ENCODE results near the gene SULT1A1.

SULT1A1 gene

DNA sequence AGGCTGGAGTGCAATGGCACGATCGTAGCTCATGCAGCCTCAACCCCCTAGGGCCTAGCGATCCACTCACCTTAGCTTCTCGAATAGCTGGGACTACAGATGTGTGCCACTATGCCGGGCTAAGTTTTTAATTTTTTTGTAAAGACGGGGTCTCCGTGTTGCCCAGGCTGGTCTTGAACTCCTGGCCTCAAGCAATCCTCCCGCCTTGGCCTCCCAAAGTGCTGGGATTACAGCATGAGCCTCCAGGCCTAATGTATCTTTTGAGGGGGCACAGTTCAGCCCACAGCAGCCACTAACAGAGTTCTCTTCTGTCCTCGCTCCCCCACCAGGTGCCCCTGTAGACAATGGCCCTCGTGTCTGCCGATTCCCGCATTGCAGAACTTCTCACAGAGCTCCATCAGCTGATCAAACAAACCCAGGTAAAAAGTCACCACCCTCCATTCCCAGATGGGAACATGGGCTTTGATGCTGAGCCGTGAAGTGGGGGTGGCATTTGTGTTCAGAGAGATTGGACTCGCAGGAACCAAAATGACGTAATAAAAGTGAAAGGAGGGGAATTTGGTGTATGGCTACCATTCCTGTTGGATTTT, 29.0 kb downstream of the SULT1A1 start:
- H3K4me3 ChIP-seq (ENCODE audit: low read length) = no peak overlapping the region
- DNase-seq (ENCODE audit: low read depth) = no peak
- no peak for TF ChIP-seq CTCF (conservative IDR thresholded peaks at IDR 0.05; ENCODE audit: low read depth, low read length)

DNA sequence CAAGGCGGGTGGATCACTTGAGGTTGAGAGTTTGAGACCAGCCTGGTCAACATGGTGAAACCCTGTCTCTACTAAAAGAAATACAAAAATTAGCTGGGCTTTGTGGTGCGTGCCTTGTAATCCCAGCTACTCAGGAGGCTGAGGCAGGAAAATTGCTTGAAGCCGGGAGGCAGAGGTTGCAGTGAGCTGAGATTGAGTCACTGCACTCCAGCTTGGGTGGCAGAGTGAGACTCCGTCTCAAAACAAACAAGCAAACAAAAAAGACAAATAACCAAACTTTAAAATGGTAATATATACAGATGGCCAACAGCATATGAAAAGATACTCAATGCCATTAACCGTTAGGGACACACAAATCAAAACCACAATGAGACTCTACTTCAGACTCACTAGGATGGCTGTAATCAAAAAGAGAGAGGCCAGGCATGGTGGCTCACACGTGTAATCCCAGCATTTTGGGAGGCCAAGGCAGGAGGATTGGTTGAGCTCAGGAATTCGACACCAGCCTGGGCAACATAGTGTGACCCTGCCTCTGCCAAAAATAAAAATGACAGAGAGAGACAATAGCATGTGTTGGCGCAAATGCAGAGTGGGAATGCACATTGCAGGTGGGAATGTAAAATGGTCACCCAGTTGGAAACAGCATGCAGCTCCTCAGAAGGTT, 34.3 kb downstream of the SULT1A1 start:
- no peak for DNase-seq (ENCODE audit: low read depth)
- no peak overlapping the region for H3K4me3 ChIP-seq (ENCODE audit: low read length)
- no peak for TF ChIP-seq CTCF (conservative IDR thresholded peaks at IDR 0.05; ENCODE audit: low read depth, low read length)

DNA sequence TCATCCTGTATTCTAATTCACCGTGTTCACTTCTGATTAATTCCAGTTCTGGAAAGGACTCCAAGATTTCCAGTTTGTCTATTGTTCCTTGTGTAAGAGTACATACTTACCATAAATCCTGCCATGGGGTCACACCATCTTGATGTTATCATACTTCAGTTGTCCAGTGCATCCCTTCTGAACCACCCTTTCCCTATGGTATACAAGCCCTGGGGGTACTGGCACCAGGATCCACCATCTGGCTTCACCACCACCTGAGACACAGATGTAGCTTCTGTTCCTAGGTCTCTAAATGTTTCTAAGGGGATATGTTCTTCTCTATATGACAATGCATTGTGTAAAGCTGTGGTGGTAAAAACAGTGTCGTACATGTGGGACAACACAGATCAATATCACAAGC, 34.9 kb downstream of the SULT1A1 start:
- DNase-seq (ENCODE audit: low read depth) = no peak
- TF ChIP-seq CTCF (conservative IDR thresholded peaks at IDR 0.05; ENCODE audit: low read depth, low read length) = no peak
- H3K4me3 ChIP-seq (ENCODE audit: low read length) = no peak overlapping the region

GRCh38 chr16:28573738-28574718, 35.8 kb downstream of the SULT1A1 start:
- no peak for TF ChIP-seq CTCF (conservative IDR thresholded peaks at IDR 0.05; ENCODE audit: low read depth, low read length)
- DNase-seq (ENCODE audit: low read depth) = no peak
- H3K4me3 ChIP-seq (ENCODE audit: low read length) = no peak overlapping the region

- no peak overlapping the region for H3K4me3 ChIP-seq (ENCODE audit: low read length)
- no peak for DNase-seq (ENCODE audit: low read depth)
- TF ChIP-seq CTCF (conservative IDR thresholded peaks at IDR 0.05; ENCODE audit: low read depth, low read length) = no peak
These were observed 36.9 kb downstream of the SULT1A1 start for GRCh38 chr16:28572696-28573510.

- TF ChIP-seq CTCF (conservative IDR thresholded peaks at IDR 0.05; ENCODE audit: low read depth, low read length) = no peak
- H3K4me3 ChIP-seq (ENCODE audit: low read length) = no peak overlapping the region
- no peak for DNase-seq (ENCODE audit: low read depth)
These were observed 39.7 kb downstream of the SULT1A1 start for GRCh38 chr16:28569968-28570752.

Data from retinal pigment epithelial cell (primary cell).